ENCODE results near the gene SOHLH1.

GRCh38 chr9:135728436-135729110 is 29.3 kb upstream of the SOHLH1 start:
- TF ChIP-seq CTCF (IDR thresholded peaks at IDR 0.05; ENCODE audit: low read depth, low read length) (no peak), EZH2phosphoT487 (IDR thresholded peaks at IDR 0.05; ENCODE audit: low read depth) (no peak)
